ENCODE data around the gene VSIG1. TPM values are rescaled to one million over a fixed set of nuclear protein-coding genes. Genes with fewer than 3 reads are reported as not detected.

VSIG1 gene
- total and polyA plus RNA-seq, 2 of the 8 experiments (the other 6 are each of a cell fraction or from before 2014, with no cell fraction given) = 2.2 to 2.9 TPM

DNA sequence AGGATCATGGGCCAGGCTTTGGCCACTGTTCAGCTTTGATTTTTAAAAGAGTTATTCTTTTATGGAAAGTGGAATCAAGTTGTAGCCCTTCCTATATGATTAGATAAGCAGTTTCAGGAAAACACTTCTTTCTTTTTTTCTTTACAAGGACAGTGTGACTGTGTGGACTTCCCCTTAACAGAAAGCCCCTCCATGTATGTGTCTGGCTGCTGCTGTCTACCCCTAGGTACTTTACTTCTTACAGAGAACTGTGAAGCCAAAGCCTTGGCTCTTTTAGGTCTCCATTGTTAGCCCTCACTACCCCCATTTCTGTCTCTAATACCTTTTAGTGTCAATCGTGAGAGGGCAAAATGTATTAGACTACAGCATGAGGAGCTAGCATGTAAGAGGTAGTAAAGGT, 19.1 kb downstream of the VSIG1 start (continued):
- TF ChIP-seq, protein P1, sequence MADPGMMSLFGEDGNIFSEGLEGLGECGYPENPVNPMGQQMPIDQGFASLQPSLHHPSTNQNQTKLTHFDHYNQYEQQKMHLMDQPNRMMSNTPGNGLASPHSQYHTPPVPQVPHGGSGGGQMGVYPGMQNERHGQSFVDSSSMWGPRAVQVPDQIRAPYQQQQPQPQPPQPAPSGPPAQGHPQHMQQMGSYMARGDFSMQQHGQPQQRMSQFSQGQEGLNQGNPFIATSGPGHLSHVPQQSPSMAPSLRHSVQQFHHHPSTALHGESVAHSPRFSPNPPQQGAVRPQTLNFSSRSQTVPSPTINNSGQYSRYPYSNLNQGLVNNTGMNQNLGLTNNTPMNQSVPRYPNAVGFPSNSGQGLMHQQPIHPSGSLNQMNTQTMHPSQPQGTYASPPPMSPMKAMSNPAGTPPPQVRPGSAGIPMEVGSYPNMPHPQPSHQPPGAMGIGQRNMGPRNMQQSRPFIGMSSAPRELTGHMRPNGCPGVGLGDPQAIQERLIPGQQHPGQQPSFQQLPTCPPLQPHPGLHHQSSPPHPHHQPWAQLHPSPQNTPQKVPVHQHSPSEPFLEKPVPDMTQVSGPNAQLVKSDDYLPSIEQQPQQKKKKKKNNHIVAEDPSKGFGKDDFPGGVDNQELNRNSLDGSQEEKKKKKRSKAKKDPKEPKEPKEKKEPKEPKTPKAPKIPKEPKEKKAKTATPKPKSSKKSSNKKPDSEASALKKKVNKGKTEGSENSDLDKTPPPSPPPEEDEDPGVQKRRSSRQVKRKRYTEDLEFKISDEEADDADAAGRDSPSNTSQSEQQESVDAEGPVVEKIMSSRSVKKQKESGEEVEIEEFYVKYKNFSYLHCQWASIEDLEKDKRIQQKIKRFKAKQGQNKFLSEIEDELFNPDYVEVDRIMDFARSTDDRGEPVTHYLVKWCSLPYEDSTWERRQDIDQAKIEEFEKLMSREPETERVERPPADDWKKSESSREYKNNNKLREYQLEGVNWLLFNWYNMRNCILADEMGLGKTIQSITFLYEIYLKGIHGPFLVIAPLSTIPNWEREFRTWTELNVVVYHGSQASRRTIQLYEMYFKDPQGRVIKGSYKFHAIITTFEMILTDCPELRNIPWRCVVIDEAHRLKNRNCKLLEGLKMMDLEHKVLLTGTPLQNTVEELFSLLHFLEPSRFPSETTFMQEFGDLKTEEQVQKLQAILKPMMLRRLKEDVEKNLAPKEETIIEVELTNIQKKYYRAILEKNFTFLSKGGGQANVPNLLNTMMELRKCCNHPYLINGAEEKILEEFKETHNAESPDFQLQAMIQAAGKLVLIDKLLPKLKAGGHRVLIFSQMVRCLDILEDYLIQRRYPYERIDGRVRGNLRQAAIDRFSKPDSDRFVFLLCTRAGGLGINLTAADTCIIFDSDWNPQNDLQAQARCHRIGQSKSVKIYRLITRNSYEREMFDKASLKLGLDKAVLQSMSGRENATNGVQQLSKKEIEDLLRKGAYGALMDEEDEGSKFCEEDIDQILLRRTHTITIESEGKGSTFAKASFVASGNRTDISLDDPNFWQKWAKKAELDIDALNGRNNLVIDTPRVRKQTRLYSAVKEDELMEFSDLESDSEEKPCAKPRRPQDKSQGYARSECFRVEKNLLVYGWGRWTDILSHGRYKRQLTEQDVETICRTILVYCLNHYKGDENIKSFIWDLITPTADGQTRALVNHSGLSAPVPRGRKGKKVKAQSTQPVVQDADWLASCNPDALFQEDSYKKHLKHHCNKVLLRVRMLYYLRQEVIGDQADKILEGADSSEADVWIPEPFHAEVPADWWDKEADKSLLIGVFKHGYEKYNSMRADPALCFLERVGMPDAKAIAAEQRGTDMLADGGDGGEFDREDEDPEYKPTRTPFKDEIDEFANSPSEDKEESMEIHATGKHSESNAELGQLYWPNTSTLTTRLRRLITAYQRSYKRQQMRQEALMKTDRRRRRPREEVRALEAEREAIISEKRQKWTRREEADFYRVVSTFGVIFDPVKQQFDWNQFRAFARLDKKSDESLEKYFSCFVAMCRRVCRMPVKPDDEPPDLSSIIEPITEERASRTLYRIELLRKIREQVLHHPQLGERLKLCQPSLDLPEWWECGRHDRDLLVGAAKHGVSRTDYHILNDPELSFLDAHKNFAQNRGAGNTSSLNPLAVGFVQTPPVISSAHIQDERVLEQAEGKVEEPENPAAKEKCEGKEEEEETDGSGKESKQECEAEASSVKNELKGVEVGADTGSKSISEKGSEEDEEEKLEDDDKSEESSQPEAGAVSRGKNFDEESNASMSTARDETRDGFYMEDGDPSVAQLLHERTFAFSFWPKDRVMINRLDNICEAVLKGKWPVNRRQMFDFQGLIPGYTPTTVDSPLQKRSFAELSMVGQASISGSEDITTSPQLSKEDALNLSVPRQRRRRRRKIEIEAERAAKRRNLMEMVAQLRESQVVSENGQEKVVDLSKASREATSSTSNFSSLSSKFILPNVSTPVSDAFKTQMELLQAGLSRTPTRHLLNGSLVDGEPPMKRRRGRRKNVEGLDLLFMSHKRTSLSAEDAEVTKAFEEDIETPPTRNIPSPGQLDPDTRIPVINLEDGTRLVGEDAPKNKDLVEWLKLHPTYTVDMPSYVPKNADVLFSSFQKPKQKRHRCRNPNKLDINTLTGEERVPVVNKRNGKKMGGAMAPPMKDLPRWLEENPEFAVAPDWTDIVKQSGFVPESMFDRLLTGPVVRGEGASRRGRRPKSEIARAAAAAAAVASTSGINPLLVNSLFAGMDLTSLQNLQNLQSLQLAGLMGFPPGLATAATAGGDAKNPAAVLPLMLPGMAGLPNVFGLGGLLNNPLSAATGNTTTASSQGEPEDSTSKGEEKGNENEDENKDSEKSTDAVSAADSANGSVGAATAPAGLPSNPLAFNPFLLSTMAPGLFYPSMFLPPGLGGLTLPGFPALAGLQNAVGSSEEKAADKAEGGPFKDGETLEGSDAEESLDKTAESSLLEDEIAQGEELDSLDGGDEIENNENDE (IDR thresholded peaks at IDR 0.05; ENCODE audit: insufficient replicate concordance, low read length) = no peak
- TF ChIP-seq, protein P2, sequence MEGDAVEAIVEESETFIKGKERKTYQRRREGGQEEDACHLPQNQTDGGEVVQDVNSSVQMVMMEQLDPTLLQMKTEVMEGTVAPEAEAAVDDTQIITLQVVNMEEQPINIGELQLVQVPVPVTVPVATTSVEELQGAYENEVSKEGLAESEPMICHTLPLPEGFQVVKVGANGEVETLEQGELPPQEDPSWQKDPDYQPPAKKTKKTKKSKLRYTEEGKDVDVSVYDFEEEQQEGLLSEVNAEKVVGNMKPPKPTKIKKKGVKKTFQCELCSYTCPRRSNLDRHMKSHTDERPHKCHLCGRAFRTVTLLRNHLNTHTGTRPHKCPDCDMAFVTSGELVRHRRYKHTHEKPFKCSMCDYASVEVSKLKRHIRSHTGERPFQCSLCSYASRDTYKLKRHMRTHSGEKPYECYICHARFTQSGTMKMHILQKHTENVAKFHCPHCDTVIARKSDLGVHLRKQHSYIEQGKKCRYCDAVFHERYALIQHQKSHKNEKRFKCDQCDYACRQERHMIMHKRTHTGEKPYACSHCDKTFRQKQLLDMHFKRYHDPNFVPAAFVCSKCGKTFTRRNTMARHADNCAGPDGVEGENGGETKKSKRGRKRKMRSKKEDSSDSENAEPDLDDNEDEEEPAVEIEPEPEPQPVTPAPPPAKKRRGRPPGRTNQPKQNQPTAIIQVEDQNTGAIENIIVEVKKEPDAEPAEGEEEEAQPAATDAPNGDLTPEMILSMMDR (IDR thresholded peaks at IDR 0.05; ENCODE audit: control extremely low read depth in 1 of 3, insufficient read depth in 1 of 3, low read depth in 1 of 3, low read length in 3 of 3) = no peak
- TF ChIP-seq CHD1 (IDR thresholded peaks at IDR 0.05; ENCODE audit: low read depth, low read length) (no peak), POU5F1 (IDR thresholded peaks at IDR 0.05; ENCODE audit: low read depth, low read length) (no peak), SP2 (IDR thresholded peaks at IDR 0.05; ENCODE audit: low read length) (no peak), NANOG (IDR thresholded peaks at IDR 0.05; ENCODE audit: insufficient read depth, low read depth, low read length, poor library complexity, severe bottlenecking) (no peak), KDM4A (IDR thresholded peaks at IDR 0.05; ENCODE audit: low read depth, low read length, severe bottlenecking) (no peak), GABPA (IDR thresholded peaks at IDR 0.05; ENCODE audit: borderline replicate concordance, insufficient read depth, low read length) (no peak), SP1 (IDR thresholded peaks at IDR 0.05; ENCODE audit: low read depth, low read length) (no peak)
